ENCODE data around the gene CRABP1.

DNA sequence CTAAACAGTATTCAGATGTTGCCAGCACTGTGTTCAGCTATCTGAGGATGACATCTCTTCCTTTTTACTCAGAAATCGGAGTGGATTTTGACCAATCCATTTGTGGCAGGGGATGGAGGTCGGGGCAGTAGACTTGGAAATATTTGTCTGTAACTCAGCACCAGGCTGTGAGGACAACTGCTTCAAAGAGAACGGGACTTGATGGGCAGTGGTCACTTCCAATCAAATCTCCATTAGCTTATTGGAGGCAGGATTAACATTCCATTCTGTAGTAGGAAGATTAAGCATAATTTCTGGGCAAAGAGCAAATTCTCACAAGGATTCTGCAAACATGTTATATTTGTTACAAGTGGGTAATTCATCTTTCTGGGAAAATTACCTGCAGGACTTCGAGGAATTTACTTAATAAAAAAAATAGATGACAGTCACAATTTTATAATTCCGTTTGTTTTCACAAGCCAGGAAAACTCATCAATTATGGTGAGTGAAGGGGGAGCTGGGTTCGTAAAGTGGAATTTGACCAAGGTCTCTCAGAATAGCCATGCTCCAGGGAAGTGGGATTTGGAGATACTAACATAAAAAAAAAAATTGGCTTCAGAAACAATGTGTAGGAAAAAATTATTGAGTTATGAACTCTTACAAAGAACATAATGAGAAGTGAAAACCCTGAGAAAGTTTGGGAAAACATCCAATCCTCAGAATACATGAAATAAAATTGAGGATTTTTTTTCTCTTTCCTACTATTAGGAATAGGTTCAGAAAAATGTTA lies 18.1 kb downstream of the CRABP1 start:
- TF ChIP-seq, protein P1, sequence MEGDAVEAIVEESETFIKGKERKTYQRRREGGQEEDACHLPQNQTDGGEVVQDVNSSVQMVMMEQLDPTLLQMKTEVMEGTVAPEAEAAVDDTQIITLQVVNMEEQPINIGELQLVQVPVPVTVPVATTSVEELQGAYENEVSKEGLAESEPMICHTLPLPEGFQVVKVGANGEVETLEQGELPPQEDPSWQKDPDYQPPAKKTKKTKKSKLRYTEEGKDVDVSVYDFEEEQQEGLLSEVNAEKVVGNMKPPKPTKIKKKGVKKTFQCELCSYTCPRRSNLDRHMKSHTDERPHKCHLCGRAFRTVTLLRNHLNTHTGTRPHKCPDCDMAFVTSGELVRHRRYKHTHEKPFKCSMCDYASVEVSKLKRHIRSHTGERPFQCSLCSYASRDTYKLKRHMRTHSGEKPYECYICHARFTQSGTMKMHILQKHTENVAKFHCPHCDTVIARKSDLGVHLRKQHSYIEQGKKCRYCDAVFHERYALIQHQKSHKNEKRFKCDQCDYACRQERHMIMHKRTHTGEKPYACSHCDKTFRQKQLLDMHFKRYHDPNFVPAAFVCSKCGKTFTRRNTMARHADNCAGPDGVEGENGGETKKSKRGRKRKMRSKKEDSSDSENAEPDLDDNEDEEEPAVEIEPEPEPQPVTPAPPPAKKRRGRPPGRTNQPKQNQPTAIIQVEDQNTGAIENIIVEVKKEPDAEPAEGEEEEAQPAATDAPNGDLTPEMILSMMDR (IDR thresholded peaks at IDR 0.05 in 4 of 5, conservative IDR thresholded peaks at IDR 0.05 in 1 of 5): no peak
- TF ChIP-seq POLR2A (IDR thresholded peaks at IDR 0.05): no peak

Data from gastrocnemius medialis (tissue), 4 donors.